HS-5 (cell line): Measurements from ENCODE around the gene PEAR1.

ENCODE experiments used
- DNase-seq: peaks from one replicate; pipeline ENCODE4 v3.0.0-alpha.2; 2012; ENCODE audit warnings: low read depth

PEAR1 gene, protein sequence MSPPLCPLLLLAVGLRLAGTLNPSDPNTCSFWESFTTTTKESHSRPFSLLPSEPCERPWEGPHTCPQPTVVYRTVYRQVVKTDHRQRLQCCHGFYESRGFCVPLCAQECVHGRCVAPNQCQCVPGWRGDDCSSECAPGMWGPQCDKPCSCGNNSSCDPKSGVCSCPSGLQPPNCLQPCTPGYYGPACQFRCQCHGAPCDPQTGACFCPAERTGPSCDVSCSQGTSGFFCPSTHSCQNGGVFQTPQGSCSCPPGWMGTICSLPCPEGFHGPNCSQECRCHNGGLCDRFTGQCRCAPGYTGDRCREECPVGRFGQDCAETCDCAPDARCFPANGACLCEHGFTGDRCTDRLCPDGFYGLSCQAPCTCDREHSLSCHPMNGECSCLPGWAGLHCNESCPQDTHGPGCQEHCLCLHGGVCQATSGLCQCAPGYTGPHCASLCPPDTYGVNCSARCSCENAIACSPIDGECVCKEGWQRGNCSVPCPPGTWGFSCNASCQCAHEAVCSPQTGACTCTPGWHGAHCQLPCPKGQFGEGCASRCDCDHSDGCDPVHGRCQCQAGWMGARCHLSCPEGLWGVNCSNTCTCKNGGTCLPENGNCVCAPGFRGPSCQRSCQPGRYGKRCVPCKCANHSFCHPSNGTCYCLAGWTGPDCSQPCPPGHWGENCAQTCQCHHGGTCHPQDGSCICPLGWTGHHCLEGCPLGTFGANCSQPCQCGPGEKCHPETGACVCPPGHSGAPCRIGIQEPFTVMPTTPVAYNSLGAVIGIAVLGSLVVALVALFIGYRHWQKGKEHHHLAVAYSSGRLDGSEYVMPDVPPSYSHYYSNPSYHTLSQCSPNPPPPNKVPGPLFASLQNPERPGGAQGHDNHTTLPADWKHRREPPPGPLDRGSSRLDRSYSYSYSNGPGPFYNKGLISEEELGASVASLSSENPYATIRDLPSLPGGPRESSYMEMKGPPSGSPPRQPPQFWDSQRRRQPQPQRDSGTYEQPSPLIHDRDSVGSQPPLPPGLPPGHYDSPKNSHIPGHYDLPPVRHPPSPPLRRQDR

DNA sequence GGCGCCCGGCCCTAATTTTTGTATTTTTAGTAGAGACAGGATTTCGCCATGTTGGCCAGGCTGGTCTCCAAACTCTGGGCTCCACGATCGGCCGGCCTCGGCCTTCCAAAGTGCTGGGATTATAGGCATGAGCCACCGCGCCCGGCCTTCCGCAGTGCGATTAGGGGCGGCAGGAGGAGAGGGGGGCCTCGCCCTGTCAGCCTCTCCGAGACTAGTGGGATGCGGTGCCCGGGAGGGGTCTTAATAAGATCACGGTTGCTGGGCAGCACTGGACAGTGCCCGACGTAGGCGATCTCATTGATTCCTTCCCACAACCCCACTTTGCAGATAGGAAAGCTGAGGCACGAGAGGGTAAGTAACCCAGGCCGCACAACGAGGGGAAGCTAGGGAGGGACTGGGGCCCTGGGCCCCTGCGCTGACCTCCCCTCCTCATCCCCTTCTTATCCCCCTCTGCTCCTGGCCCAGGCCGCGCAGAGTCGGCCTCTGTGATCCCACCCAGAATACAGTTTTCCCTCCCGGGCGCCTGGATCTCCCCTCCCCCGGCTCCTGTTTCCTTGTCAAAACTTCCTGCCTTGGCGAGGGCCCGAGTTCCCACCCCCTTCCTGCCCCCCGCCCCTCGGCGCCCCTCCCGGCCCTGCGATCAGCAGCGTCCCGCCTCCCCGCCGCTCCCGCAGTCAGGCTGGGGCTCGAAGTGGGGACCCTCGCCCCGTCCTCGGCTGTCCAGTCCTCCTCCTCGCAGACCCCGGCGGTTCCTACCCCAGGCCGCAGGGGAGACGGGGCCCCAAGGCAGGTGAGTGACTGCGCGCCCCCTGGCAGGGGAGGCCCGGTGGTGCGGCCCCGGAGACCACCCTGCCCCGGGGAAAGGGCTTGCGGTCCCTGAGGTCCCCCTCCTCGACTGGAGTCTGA is at the start of gene PEAR1:
Gene PEAR1 (plus strand): TSS at position 671 of the 906 bp plus-strand sequence. CDS start 10,209 bp downstream, outside the sequence.
- no peak for DNase-seq

DNA sequence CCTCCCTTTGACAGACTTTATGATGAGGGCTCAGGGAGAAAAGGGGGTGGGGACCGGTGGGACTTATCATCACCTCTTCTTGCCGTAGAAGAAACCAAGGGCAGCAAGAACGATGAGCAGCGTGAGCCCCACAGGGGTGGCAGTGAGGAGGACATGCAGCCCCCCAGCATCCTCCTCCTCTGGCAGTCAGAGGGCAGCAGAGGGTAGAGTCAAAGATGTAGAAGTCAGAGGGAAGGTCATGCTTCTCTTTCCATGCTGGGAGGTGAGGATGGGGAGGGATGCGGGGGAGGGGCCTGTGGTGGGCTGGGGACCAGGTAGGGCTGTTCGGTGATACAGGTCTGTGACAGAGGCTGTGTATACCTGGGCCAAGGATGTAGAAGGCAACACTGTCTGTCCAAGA is 49.4 kb upstream of the PEAR1 start:
- DNase-seq = no peak

DNA sequence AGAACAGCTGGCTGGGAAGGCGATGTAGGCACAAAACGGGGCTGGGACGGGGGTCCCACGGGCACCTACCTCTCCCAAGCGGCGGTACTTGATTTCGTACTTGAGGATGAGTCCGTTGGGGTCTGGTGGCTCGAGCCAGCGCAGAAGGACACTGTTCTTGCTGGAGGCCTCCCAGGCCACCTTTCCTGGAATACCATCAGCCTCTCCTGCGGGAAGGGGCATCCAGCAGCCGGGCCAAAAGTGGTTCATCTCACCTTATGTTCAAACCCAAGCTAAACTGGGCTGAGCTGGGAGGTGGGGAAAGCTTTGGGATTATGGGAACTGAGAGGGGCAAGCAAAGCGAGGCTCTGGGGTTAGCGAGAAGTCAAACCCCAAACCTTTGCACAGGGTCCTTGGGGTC is 48.9 kb upstream of the PEAR1 start:
- no peak for DNase-seq

DNA sequence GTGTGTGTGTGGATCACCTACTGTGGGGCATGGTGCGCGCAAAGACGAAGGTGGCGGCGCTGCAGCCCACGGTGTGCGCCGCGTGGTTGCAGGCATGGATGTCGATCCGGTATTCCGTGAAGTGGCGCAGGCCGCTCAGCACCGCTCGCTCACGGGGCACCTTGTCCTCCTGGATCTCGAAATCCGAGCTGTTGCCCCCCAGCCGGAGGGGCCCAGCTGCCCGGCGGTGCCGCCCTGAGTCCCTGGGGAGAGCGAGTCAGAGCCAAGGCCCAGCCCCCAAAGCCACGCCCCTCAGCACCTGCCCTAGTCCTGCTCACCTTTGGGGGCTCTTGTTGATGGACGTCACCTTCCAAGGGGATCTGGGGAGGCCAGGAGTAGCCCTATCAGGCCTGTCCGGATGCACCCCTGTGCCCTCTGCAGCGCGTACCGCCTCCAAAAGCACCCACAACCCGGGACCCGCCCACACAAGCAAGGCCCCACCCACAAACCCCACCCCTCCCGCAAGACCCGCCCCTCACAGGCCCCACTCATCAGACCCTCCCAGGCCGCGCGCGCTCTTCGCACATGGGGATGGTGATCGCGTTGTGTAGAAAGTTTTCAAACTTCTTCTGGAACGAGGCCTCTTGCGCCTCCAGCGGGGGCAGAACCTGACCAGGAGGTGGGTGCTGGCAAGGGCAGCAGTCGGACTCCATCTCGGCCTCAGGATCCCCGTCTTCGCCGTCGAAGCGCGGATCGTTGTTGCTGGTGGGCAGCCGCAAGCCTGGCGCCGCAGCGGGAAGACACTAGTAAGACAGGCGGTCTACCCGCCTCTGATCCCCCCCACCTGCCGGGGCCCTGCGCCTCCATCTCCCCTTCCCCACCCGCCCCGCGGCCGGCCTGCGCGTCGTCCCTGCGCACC is 48.2 kb upstream of the PEAR1 start:
- no peak for DNase-seq

DNA sequence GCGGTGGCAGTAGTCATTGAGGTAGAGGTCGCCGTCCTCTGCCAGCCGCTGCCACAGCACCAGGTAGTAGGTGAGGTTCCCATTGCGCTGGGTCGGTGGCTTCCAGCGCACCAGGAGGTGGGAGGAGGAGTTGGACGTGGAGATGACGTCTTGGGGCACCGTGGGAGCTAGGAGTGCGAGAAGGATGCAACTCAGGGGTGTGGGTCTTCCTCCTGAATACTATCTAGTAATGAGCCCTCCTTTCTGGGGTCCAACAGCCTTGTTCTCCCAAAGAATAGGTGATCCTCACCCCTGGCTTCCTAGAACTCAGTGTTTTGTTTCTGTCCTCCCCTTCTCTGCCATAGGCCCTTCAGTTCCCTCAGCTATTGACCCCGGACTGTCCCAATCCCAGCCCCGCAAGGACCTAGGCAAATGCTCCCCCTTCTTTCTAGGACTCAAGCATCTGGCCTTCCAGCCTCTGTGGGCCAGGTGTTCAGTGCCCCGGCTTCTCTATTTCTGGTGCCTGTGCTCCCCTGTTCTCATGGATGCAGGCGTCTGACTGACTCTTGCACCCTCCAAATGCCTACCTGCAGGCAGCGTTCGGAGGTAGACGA is 47.5 kb upstream of the PEAR1 start:
- DNase-seq = no peak

DNA sequence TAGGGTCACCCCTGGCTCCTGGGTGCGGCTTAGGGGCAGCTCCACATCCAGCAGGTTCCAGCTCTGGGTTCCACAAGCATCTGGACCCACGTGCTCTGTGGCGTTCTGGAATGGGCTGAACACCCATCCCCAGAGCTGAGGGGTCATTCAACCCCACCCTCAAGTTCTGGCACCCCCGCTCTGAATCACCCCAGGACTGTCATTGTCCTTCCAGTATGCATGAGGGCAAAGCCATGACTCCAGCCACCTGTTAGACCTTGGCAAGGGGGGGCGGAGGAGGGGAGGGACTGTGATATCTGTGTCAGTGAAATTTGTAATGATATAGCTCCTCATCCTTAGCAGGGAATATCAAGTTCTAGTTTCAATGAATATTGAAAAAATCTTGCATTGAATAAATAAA is 46.9 kb upstream of the PEAR1 start:
- DNase-seq = no peak

DNA sequence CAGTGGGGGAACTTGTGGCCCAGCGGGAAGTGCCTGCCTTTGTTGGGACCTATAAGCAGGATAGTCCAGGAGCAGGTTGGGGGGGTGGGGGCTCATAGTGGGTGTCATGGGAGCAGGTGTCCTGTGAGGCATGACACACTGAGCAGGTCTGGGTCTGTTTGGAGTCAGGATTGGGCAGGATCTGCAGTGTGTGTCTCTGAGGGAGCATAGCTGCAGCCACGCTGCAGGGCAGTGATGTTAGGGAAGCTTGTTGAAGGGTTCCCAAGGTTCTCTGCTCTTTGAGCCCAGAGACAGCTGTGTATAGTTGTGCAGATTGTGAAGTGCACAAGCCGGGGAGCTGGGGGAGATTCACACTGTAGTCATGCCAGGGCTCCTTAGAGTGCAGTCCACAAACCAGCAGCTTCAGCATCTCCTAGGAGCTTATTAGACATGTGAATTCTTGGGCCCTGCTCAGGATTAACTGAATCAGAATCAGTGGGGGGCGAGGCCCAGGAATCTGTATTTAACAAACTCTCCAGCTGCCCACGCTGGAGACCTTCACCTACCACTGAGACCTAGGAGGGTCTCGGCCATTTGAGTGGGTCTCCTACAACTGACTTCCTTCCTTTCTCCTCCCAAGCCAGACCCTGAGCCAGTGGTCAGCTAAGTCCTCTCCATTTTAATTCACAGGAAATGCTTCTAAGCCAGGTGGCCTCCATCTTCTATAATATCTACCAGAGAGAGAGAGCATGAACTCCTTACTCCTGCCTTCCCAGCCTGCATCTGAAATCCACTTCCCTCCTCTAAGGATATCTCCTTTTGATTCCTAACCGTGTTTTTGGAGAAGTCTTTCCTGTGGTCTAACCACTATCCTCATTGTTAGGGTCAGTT is 45.7 kb upstream of the PEAR1 start:
- no peak for DNase-seq

DNA sequence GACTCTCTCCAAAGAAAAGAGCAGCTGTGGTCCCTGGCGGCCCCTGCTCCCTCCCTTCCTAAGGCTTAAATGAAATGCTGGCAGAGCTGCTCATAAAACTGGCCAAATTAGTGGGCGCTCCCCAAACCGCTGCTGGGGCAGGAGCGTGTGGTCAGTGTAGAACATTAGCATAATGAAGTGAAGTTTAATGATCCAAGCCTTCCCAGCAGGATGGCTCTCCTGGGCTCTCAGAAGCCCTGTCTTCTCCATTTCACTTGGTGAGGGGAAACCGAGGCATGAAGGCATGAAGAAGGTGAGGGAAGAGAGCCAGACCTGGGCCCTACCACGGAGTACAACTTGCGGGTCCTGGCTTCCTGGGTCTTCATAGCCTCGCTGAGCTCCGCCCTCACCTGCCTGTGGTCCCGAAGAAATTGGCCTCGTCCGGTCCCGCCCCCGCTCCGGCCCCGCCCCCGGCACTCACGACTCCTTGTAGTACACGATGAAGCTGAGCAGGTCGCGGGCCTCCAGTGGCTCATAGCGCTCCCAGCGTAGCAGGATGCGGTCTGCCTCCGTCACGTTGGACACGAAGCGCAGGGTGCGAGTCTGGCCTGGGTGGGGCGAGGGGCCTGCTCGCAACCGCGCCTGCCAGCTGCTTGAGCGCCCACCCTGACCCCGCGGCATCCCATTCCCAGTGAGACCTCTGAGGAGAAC is 44.9 kb upstream of the PEAR1 start:
- DNase-seq = no peak

DNA sequence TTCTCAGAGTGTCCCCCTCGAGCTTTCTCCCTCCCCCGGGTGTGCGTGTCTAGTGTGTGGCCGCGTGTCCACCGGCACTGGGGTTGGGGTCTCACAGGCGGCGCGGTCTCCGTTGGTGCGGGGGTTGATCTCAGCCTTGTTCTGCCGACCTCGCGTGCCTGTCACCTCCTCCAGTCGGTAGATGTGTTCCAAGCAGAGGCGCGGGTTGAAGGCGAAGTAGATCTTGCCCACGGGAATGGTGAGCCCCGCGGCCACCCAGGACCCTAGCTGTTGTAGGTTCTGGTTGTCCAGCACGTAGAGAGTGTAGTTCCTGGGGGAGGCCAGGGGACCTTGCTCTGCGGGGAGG is 44.4 kb upstream of the PEAR1 start:
- no peak for DNase-seq

DNA sequence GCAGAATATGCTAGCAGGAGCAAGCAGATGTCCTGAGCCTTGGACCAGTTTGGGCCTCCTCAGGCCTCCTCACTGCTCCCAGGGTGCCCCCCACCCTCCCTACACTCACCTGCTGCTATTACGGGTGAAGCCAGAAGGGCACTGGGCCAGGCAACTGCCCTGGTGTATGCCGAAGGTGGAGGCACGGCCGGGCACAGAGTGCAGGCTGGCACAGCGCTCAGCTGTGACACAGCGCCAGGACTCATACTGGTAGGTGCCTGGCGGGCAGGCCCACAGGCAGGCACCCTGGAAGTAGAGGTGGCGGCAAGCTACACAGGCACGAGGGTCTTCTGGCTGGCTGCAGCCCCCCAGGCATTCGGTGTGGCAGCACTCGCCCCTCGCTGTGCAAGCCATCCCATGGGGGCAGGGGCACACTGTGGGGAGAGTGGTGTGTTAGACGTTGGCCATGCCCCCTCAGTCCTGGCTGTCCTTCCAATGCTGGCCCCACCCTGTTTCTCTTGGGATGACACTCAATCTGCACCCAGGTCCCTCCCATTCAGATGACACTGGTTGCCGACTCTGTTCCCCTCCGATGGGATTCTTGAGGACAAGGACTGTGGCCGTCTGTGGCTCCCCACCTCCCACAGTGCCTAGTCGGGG is 41.6 kb upstream of the PEAR1 start:
- no peak for DNase-seq

DNA sequence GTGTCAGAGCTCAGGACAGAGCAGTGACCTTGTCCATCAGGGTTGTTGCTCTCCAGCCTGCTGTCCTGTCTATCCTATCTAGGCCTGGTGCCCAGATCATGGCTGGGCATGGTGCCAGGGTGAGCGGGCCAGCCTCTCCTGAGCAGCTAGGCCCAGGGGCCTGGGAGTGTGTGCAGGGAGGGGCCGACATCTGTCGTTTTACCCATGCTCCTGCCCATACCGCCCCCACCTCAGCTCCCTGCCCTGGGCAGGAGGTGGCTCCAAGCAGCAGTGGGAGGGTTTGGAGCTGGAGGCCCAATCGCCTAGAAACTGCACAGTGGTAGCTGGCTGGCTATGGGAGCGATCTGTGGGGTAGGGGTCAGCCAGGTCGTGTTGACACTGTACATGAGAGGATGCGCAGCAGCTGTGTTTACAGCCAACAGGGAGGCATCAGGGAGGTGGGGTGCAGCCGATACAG is 41.1 kb upstream of the PEAR1 start:
- no peak for DNase-seq

DNA sequence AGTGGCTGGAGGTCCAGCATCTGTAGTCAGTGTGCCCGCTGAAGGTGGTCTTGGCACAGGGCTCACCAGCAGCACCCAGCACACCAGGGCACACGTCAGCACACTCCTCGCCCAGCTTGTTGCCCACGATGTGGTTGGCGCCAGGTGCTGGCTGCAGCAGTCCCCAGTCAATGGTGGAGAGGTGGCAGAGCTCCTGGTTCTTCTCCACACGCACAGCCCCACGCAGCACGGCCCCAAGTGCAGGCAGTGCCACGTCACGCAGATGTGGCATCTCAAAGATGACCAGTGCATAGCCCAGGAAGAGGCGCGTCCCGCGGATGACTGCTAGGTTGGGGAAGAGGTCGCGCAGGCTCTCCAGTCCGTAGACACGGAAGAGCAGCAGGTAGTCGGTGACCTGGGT is 39.8 kb upstream of the PEAR1 start:
- no peak for DNase-seq

DNA sequence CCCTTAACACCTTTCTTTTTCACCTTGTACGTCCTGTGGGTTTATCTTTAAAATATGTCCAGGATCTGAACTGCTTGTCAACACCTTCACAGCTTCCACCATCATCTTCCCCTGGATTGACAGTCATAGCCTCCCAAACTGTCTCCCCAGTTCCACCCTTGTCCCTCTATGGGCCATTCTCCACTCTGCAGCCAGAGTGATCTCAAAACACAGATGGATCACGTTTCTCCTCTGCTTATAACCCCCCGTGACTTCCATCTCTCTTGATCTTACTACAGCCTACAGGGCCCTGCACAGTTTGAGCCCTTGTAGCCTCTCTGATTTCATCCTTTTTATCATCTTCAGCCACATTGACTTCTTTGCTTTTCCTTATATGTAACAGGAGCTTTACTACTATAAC is 38.9 kb upstream of the PEAR1 start:
- no peak for DNase-seq

DNA sequence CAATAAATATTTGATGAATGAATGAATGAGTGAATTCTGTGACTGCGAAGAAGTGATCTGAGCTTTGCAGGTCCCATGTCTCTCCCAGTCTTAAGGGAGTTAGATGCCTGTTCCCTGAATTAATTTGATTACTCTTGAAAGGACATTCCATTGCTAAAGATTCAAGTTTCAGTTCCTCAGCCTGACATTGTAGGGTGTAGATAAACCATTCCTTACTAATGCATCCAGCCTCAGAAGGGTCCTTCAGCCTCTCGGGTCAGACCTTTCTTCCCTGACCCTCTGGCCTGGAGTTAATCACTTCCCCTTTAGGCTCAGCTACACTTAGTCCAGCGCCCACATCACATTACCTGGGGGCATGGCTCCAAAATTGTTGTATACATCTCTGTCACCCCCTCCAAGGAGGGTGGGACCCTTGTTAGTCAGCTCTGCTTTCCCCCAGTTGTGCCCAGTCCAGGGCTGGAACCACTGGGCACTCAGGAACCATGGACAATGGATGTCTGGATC is 37.2 kb upstream of the PEAR1 start:
- no peak for DNase-seq

DNA sequence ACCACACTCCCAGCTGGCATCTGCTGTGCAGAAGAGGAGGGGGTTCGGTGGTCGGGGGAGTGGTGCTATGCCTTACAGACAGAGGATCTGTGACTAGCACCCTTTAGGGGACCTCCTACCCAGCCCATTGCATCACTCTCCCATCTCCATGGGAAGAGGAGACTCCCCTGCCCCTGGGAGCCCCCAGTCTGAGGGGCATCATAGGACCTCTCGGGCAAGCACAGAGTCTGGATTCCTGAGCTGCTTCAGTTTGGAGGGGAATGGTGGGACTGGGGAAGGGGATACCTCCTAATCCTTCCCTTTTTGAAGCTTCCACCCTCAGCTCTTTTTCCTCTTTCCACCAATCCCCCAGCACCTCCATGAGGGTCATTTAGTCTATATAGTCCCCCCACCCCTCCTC is 36.0 kb upstream of the PEAR1 start:
- no peak for DNase-seq

DNA sequence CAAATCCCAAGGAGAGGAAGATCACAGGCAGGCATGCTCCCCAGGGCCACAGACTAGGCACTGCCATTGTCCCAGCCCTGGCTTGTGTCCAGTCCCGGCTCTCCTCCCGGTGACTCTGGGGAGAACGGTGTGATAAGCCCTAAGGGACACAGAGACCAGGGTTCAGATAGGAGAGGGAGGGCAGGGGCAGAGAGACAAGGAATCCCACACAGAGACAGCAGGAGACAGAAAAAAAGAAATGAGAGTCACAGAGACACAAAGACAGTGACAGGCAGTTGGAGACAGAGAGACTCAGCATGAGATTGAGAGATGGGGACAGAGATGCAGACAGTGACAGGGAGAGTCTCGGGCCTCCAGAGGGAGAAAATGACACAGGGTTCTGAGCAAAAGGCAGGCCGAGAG is 35.0 kb upstream of the PEAR1 start:
- DNase-seq = no peak

DNA sequence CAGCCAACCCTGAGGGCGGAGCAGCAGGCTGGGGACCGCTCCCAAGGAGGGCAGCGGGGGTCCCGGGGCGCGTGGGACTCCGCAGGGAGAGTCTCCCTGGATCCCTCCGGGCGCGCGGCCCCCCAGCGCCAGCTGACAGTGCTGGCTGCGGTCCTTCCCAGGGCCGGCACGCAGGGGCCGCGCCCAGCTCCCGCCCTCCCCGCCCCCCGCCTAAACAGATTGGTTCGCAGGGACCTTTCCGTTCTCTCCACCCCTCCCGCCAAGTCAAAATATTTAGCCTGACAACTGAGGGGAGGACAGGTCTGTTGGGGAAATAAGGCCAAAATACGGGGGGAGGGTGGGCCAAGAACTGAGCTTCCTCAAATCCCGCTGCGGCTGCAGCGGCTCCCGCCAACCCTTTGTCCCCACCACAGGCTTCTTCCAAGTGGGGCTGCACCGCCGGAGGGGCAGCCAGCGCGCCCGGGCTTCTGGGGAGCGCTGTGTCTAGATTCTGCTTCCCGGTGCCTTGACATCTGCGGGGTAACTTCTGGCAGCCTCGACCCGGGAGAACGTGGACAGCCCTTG is 34.5 kb upstream of the PEAR1 start, which contains the start of gene INSRR:
Gene INSRR (minus strand): TSS at position 159 of the 564 bp plus-strand sequence. CDS start 496 bp downstream, outside the sequence.
- no peak for DNase-seq
